Suprapubic skin (tissue), 4 donors: ENCODE results near the gene LHFPL3. TPM values are rescaled to one million over a fixed set of nuclear protein-coding genes. Genes with fewer than 3 reads are reported as not detected.

Experiments used
- DNase-seq, 2 donors: peaks; one replicate each; pipeline ENCODE4 v3.0.0-alpha.2; 2019; ENCODE audit warnings: low spot score in 2 of 2
- H3K27ac ChIP-seq: fragments of 200-600 bp; sonication (generic); one replicate; pipeline ENCODE4 v1.5.1; 2019
- H3K27me3 ChIP-seq: fragments of 200-600 bp; sonication (generic); one replicate; pipeline ENCODE4 v1.5.1; 2019
- H3K36me3 ChIP-seq: fragments of 200-600 bp; sonication (generic); one replicate; pipeline ENCODE4 v1.5.1; 2019
- H3K4me1 ChIP-seq: fragments of 200-600 bp; sonication (generic); one replicate; pipeline ENCODE4 v1.5.1; 2019
- H3K4me3 ChIP-seq: fragments of 200-600 bp; sonication (generic); one replicate; pipeline ENCODE4 v1.5.1; 2019; ENCODE audit warnings: mild to moderate bottlenecking
- H3K9me3 ChIP-seq: fragments of 200-600 bp; sonication (generic); one replicate; pipeline ENCODE4 v1.5.1; 2019
- EP300 ChIP-seq: sonication (generic); formaldehyde crosslinking; IDR thresholded peaks from one replicate; pipeline ENCODE4 v1.6.1; 2017; ENCODE audit warnings: antibody characterized with exemption
- POLR2A ChIP-seq, 2 donors: fragments of 450-650 bp; IDR thresholded peaks; one replicate each; pipeline ENCODE4 v1.6.1; 2017; ENCODE audit warnings: antibody characterized with exemption in 2 of 2, mild to moderate bottlenecking in 2 of 2, moderate library complexity in 2 of 2
- POLR2AphosphoS5 ChIP-seq, 3 donors: sonication (generic); formaldehyde crosslinking; IDR thresholded peaks; one replicate each; pipeline ENCODE4 v1.6.1; 2017; ENCODE audit warnings: antibody characterized with exemption in 3 of 3
- WGBS: methylation state at CpG from one replicate; pipeline ENCODE4 v1.1.5; 2018; 5-methylcytosine and 5-hydroxymethylcytosine counted together
- total RNA-seq, 4 donors: library from RNA; depleted of rRNA; stranded (reverse); fragments of >200 nt; gene quantifications; one replicate each; pipeline ENCODE4 v1.1.0, GENCODE V29; 2016
- TF ChIP-seq, protein P1 (sequence below), 2 donors: fragments of 200-600 bp in 1 of 2; fragments of 450-650 bp in 1 of 2; sonication (generic) in 1 of 2; IDR thresholded peaks; one replicate each; pipeline ENCODE4 v1.5.1; 2016 to 2019; ENCODE audit warnings: antibody characterized with exemption in 2 of 2, mild to moderate bottlenecking in 1 of 2, moderate library complexity in 1 of 2

Gene LHFPL3
- total RNA-seq, 4 donors from 2014 or later, result not detected

DNA sequence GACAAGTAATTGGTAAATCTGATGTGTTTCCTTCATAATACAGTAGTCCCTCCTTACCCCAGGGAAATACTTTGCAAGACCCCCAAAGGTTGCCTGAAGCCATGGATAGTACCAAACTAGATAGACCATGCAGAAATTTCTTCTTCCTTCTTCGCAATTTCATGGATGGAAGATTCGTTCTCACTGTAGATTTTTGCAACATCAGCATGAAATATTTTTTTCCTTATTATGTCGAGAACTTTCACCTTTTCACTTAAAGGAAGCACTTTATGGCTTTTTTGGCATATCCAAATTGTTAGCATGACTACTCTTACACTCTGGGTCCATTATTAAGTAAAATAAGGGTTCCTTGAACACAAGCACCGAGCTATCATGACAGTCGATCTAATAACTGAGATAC, 333.2 kb downstream of the LHFPL3 start:
- H3K27me3 ChIP-seq, result no peaks in the 10 kb centered on the region
- no peaks in the 10 kb centered on the region for H3K36me3 ChIP-seq
- H3K4me3 ChIP-seq, result no peak overlapping the region
- no peak for TF ChIP-seq POLR2AphosphoS5 (IDR thresholded peaks at IDR 0.05)
- TF ChIP-seq EP300, result no peak
- TF ChIP-seq POLR2A (IDR thresholded peaks at IDR 0.05), result no peak
- TF ChIP-seq, protein P1, sequence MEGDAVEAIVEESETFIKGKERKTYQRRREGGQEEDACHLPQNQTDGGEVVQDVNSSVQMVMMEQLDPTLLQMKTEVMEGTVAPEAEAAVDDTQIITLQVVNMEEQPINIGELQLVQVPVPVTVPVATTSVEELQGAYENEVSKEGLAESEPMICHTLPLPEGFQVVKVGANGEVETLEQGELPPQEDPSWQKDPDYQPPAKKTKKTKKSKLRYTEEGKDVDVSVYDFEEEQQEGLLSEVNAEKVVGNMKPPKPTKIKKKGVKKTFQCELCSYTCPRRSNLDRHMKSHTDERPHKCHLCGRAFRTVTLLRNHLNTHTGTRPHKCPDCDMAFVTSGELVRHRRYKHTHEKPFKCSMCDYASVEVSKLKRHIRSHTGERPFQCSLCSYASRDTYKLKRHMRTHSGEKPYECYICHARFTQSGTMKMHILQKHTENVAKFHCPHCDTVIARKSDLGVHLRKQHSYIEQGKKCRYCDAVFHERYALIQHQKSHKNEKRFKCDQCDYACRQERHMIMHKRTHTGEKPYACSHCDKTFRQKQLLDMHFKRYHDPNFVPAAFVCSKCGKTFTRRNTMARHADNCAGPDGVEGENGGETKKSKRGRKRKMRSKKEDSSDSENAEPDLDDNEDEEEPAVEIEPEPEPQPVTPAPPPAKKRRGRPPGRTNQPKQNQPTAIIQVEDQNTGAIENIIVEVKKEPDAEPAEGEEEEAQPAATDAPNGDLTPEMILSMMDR (IDR thresholded peaks at IDR 0.05), result no peak
- no peak overlapping the region for H3K27ac ChIP-seq
- DNase-seq, result no peak
- WGBS, result 85% methylated on average over 5 of the region's 5 CpGs
- no peaks in the 10 kb centered on the region for H3K9me3 ChIP-seq
- no peaks in the 10 kb centered on the region for H3K4me1 ChIP-seq

DNA sequence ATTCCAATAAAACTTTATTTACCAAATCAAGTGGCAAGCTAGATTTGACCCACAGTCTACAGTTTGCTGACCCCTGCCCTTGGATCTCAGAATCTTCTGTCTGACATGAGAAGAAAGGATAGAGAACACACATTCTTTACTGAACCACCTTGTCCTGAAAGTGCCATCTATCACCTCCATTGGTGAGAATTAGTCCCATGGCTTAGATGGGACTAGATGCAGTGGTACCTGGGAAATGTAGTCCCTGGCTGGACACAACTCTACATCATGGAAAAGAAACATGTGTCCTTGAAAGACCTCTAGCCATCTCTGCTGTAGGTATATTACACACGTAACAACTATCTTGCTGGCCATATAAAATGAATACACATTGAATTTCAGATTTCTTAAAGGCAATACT, 336.2 kb downstream of the LHFPL3 start:
- H3K27me3 ChIP-seq, result no peaks in the 10 kb centered on the region
- WGBS, result 92% methylated on average over 1 of the region's 1 CpG
- no peak for DNase-seq
- no peak overlapping the region for H3K4me3 ChIP-seq
- no peaks in the 10 kb centered on the region for H3K4me1 ChIP-seq
- no peak overlapping the region for H3K27ac ChIP-seq
- H3K9me3 ChIP-seq, result no peaks in the 10 kb centered on the region
- H3K36me3 ChIP-seq, result no peaks in the 10 kb centered on the region
- TF ChIP-seq POLR2A (IDR thresholded peaks at IDR 0.05), result no peak
- no peak for TF ChIP-seq EP300
- TF ChIP-seq, protein P1 (IDR thresholded peaks at IDR 0.05), result no peak
- TF ChIP-seq POLR2AphosphoS5 (IDR thresholded peaks at IDR 0.05), result no peak

DNA sequence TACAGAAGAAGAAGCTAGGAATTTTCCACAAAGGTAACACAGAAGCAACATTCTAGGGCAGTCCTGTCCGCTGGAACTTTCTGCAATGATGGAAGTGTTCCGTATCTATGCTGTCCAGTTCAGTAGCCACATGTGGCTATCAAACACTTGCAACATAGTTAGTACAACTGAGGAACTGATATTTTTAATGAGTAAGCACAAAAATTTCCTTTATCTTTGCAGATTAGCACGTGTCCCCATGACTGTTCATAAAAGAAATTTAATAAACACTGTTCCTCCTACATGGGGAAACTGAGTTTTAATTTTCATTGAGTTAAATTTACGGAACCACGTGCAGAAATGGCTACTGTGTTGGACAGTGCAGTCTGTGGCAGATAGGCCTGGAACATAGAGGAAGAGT, 349.2 kb downstream of the LHFPL3 start:
- no peak for TF ChIP-seq POLR2AphosphoS5 (IDR thresholded peaks at IDR 0.05)
- TF ChIP-seq, protein P1 (IDR thresholded peaks at IDR 0.05), result no peak
- TF ChIP-seq POLR2A (IDR thresholded peaks at IDR 0.05), result no peak
- TF ChIP-seq EP300, result no peak
- Histone ChIP-seq H3K9me3 (no peaks in the 10 kb centered on the region), H3K36me3 (no peaks in the 10 kb centered on the region), H3K4me3 (no peak overlapping the region), H3K27ac (no peak overlapping the region), H3K4me1 (no peaks in the 10 kb centered on the region), H3K27me3 (no peaks in the 10 kb centered on the region)
- WGBS, result 53% methylated on average over 5 of the region's 5 CpGs
- DNase-seq, result no peak

DNA sequence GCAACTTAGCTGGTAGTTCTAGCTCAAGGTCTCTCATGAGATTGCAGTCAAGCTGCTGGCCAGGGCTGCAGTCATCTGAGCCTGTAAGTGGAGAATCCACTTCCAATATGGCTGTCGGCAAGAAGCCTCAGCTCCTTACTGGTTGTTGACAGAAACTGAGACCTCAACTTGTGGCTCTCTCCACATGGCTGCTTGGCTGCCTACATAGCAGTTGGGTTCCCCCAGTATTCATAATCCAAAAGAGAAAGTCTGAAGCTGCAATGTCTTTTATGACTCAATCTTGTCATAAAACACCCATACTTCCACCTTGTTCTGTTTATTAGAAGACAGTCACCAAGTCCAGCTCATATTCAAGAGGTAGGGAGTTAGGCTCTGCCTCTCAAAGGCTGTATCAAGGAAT, 350.7 kb downstream of the LHFPL3 start:
- Histone ChIP-seq H3K36me3 (no peaks in the 10 kb centered on the region), H3K4me3 (no peak overlapping the region), H3K4me1 (no peaks in the 10 kb centered on the region), H3K27ac (no peak overlapping the region), H3K9me3 (no peaks in the 10 kb centered on the region), H3K27me3 (no peaks in the 10 kb centered on the region)
- TF ChIP-seq POLR2AphosphoS5 (IDR thresholded peaks at IDR 0.05), result no peak
- TF ChIP-seq, protein P1 (IDR thresholded peaks at IDR 0.05), result no peak
- TF ChIP-seq POLR2A (IDR thresholded peaks at IDR 0.05), result no peak
- no peak for TF ChIP-seq EP300
- WGBS, result 86% methylated on average over 1 of the region's 1 CpG
- DNase-seq, result no peak

DNA sequence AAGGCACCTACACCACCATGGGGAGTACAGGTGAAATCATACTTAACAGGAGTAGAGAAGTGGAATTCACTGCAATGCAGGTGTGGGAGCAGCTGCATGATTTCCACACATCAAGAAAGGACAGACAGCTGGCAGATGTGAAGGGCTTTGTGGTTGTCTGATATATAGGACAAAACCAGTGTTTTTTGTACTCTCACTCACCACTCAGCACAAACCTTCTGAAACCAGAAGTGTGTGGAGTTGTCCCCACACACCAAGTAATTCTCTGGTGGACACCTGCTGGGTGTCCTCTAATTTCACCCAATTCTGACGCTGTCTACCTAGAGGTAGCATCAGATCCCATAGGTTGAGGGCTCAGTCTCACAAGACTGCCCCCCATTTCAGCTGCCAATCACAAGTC, 357.9 kb downstream of the LHFPL3 start:
- no peak for DNase-seq
- no peaks in the 10 kb centered on the region for H3K36me3 ChIP-seq
- WGBS, result 92% methylated on average over 1 of the region's 1 CpG

More for the DNA sequence above, 357.9 kb downstream of the LHFPL3 start:
- Histone ChIP-seq H3K27ac (no peak overlapping the region), H3K27me3 (no peaks in the 10 kb centered on the region), H3K4me3 (no peak overlapping the region), H3K4me1 (no peaks in the 10 kb centered on the region), H3K9me3 (no peaks in the 10 kb centered on the region)
- TF ChIP-seq POLR2AphosphoS5 (IDR thresholded peaks at IDR 0.05) (no peak), POLR2A (IDR thresholded peaks at IDR 0.05) (no peak), EP300 (no peak)
- TF ChIP-seq, protein P1 (IDR thresholded peaks at IDR 0.05), result no peak
